HCT116 (cell line): ENCODE measurements around the gene FAM229B. TPM values are rescaled to one million over a fixed set of nuclear protein-coding genes. Genes with fewer than 3 reads are reported as not detected.
A peak's percentile ranks its signal among the peaks of the same experiment; 100 is the strongest.

Experiments used
- ATAC-seq: fragments of 200-7000 bp; cut with Tn5 transposase; 2 replicates; pipeline ENCODE4 v1.9.1; 2020; ENCODE audit warnings: mild to moderate bottlenecking, moderate library complexity
- BruUV-seq: library from RNA; stranded (reverse); fragments of 400-500 nt; replicated peaks from 2 replicates; lab custom pipeline; 2021; lab: Mats Ljungman, UMichigan
- CTCF ChIA-PET: fragments of 300-600 bp; sonication (Branson Sonifier 250); formaldehyde crosslinking; loops from one replicate; lab custom pipeline; 2021; ENCODE audit warnings: antibody characterized with exemption; lab: Charles Lee
- POLR2A ChIA-PET: fragments of 300-600, 350-600 bp; sonication (Branson Sonifier 250); formaldehyde crosslinking; loops from one replicate; lab custom pipeline; 2021; ENCODE audit warnings: antibody characterized with exemption; lab: Charles Lee
- RAD21 ChIA-PET, 2 experiments: fragments of 300-600 bp; sonication (Branson Sonifier 250); formaldehyde crosslinking; loops; one replicate each; lab custom pipeline; 2023; ENCODE audit warnings: low total read pairs in 2 of 2; ENCODE audit not compliant: uncharacterized antibody in 2 of 2, unreplicated experiment in 2 of 2, low non-redundant PET in 1 of 2; lab: Charles Lee
- DNase-seq: peaks from one replicate; pipeline ENCODE4 v3.0.0-alpha.2; 2010; ENCODE audit warnings: low read depth, low spot score
- H2AFZ ChIP-seq: fragments of 200-600 bp; shearing (Covaris generic), sonication (generic); 2 replicates; pipeline ENCODE4 v1.6.1; 2017; ENCODE audit warnings: low read depth, mixed run types, mixed read lengths, antibody characterized with exemption, low read length; ENCODE audit not compliant: poor library complexity, severe bottlenecking
- H3K27ac ChIP-seq: 2 replicates; pipeline ENCODE4 v1.5.1; 2012; ENCODE audit warnings: low read depth, low read length
- H3K27me3 ChIP-seq: fragments of 200-600 bp; sonication (generic); 2 replicates; pipeline ENCODE4 v1.6.1; 2016; ENCODE audit warnings: mixed run types, low read length, mixed read lengths; ENCODE audit not compliant: insufficient read depth
- H3K36me3 ChIP-seq, 2 experiments: fragments of 200-500 bp in 1 of 2; fragments of 200-600 bp in 1 of 2; sonication (Bioruptor generic) in 1 of 2; sonication (generic) in 1 of 2; 2 replicates each; pipeline versions ENCODE4 v1.5.1 to v1.6.1; 2014 to 2016; ENCODE audit warnings: low read length in 2 of 2, inconsistent platforms in 1 of 2, mixed read lengths in 1 of 2, mixed run types in 1 of 2; ENCODE audit not compliant: insufficient read depth in 2 of 2, control insufficient read depth in 1 of 2
- H3K4me1 ChIP-seq, 2 experiments: fragments of 200-600 bp in 1 of 2; sonication (generic) in 1 of 2; 2 replicates each; pipeline versions ENCODE4 v1.5.1 to v1.6.1; 2012 to 2017; ENCODE audit warnings: low read length in 2 of 2, inconsistent platforms in 1 of 2, mild to moderate bottlenecking in 1 of 2, mixed read lengths in 1 of 2, mixed run types in 1 of 2, moderate library complexity in 1 of 2; ENCODE audit not compliant: insufficient read depth in 2 of 2, control insufficient read depth in 1 of 2
- H3K4me2 ChIP-seq: fragments of 200-600 bp; sonication (generic); 2 replicates; pipeline ENCODE4 v1.6.1; 2017; ENCODE audit warnings: mixed run types, low read length, mixed read lengths
- H3K4me3 ChIP-seq, 2 experiments: fragments of 200-600 bp in 1 of 2; sonication (generic) in 1 of 2; replicated peaks in 1 of 2; 2 replicates each; pipeline ENCODE4 v1.5.1; 2011 to 2016; ENCODE audit warnings: low read length in 2 of 2, control low read depth in 1 of 2, low read depth in 1 of 2, mild to moderate bottlenecking in 1 of 2, mixed read lengths in 1 of 2, mixed run types in 1 of 2
- H3K79me2 ChIP-seq: fragments of 200-600 bp; sonication (generic); 2 replicates; pipeline ENCODE4 v1.6.1; 2017; ENCODE audit warnings: mild to moderate bottlenecking, mixed run types, low read length, moderate library complexity, mixed read lengths; ENCODE audit not compliant: insufficient read depth
- H3K9ac ChIP-seq: fragments of 200-600 bp; sonication (generic); 2 replicates; pipeline ENCODE4 v1.6.1; 2016; ENCODE audit warnings: low read length, mixed read lengths
- H3K9me2 ChIP-seq: fragments of 200-600 bp; sonication (generic), shearing (Covaris generic); 2 replicates; pipeline ENCODE4 v1.6.1; 2017; ENCODE audit warnings: mixed run types, mild to moderate bottlenecking, moderate library complexity; ENCODE audit not compliant: insufficient read depth
- H3K9me3 ChIP-seq, 2 experiments: fragments of 200-500 bp in 1 of 2; fragments of 200-600 bp in 1 of 2; sonication (Bioruptor generic) in 1 of 2; sonication (generic) in 1 of 2; 2 replicates each; pipeline ENCODE4 v1.6.1; 2014 to 2017; ENCODE audit warnings: low read length in 2 of 2, mixed read lengths in 2 of 2, inconsistent platforms in 1 of 2, low read depth in 1 of 2, mild to moderate bottlenecking in 1 of 2, mixed run types in 1 of 2, moderate library complexity in 1 of 2; ENCODE audit not compliant: control insufficient read depth in 1 of 2, insufficient read depth in 1 of 2
- H4K20me1 ChIP-seq: fragments of 200-600 bp; sonication (generic), shearing (Covaris generic); 2 replicates; pipeline ENCODE4 v1.6.1; 2017; ENCODE audit warnings: mixed run types, mild to moderate bottlenecking, moderate library complexity; ENCODE audit not compliant: insufficient read depth
- EZH2 ChIP-seq: fragments of 200-600 bp; sonication (generic); IDR thresholded peaks from 2 replicates; pipeline ENCODE4 v1.6.1; 2017; ENCODE audit warnings: antibody characterized with exemption, mixed run types
- JUND ChIP-seq: IDR thresholded peaks from 2 replicates; pipeline ENCODE4 v1.6.1; 2012
- SRF ChIP-seq: IDR thresholded peaks from 2 replicates; pipeline ENCODE4 v1.6.1; 2012; ENCODE audit warnings: low read depth
- ZFX ChIP-seq: fragments of 450-650 bp; IDR thresholded peaks from 2 replicates; pipeline ENCODE4 v1.6.1; 2017
- ZNF274 ChIP-seq: fragments of 200-500 bp; sonication (Bioruptor generic); IDR thresholded peaks from 2 replicates; pipeline ENCODE4 v1.6.1; 2014; ENCODE audit warnings: mild to moderate bottlenecking, low read depth, low read length, inconsistent platforms
- intact Hi-C: fragments of 100-400 bp; cut with micrococcal nuclease; formaldehyde crosslinking; loops from 2 replicates; pipeline ENCODE4 v1.10.0; 2022
- total RNA-seq: library from RNA; stranded (reverse); gene quantifications from one replicate; pipeline ENCODE4 v1.2.1, GENCODE V29; 2021; ENCODE audit not compliant: unreplicated experiment
- TF ChIP-seq, protein P1 (sequence below): IDR thresholded peaks from 2 replicates; pipeline ENCODE4 v1.6.1; 2012; ENCODE audit warnings: low read depth

The FAM229B gene
- total RNA-seq, 1 experiment from 2014 or later: 11.4 TPM

DNA sequence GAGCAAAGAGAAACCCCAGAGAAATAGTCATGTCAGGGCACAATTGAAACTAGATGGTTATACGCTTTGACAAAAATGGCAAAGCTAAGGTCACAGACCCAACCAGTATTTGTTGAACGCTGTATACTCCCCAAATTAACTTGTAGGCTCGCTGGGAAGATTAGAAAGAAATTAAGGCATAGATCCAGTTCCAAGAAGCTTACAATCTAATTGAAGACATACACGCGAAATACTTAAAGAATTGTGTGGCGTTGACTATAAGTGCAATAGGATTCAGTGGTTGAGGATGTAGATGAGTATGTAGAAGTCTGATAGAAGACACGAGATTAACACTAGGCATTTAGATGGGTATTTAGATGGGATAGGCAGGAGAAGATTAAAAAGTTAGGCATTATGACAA, 525 bp downstream of the FAM229B start:
- H3K9ac ChIP-seq: peak overlapping the region; percentile 70
- peak overlapping the region; percentile 79 for H3K4me2 ChIP-seq
- H3K9me3 ChIP-seq: no peaks in the 10 kb centered on the region
- no peaks in the 10 kb centered on the region for H4K20me1 ChIP-seq
- no peak for TF ChIP-seq SRF
- TF ChIP-seq ZNF274: no peak
- TF ChIP-seq, protein P1, sequence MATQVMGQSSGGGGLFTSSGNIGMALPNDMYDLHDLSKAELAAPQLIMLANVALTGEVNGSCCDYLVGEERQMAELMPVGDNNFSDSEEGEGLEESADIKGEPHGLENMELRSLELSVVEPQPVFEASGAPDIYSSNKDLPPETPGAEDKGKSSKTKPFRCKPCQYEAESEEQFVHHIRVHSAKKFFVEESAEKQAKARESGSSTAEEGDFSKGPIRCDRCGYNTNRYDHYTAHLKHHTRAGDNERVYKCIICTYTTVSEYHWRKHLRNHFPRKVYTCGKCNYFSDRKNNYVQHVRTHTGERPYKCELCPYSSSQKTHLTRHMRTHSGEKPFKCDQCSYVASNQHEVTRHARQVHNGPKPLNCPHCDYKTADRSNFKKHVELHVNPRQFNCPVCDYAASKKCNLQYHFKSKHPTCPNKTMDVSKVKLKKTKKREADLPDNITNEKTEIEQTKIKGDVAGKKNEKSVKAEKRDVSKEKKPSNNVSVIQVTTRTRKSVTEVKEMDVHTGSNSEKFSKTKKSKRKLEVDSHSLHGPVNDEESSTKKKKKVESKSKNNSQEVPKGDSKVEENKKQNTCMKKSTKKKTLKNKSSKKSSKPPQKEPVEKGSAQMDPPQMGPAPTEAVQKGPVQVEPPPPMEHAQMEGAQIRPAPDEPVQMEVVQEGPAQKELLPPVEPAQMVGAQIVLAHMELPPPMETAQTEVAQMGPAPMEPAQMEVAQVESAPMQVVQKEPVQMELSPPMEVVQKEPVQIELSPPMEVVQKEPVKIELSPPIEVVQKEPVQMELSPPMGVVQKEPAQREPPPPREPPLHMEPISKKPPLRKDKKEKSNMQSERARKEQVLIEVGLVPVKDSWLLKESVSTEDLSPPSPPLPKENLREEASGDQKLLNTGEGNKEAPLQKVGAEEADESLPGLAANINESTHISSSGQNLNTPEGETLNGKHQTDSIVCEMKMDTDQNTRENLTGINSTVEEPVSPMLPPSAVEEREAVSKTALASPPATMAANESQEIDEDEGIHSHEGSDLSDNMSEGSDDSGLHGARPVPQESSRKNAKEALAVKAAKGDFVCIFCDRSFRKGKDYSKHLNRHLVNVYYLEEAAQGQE: no peak
- no peak for TF ChIP-seq JUND
- TF ChIP-seq ZFX: no peak
- no peak for TF ChIP-seq EZH2
- intact Hi-C loops: no loop called here
- DNase-seq (no peak), ATAC-seq (no peak)
- peaks cover 3 to 6% of the 10 kb centered on the region in 2 experiments; a peak in 2 of 4 replicates for H3K36me3 ChIP-seq
- no peaks in the 10 kb centered on the region for H3K9me2 ChIP-seq
- H3K79me2 ChIP-seq: no peaks in the 10 kb centered on the region; the same call in none of the 2 replicates
- H2AFZ ChIP-seq: peak overlapping the region; percentile 94
- ChIA-PET CTCF (interaction anchor here (1.1 to 2.2 kb wide), 2 partner anchors 76 to 92 kb away, joined by 5 to 10 read pairs; no protein-coding TSS in a partner anchor), POLR2A (interaction anchor here (0.6 to 1.0 kb wide), 3 partner anchors 9 to 26 kb away, joined by 3 read pairs; no protein-coding TSS in a partner anchor), RAD21 (interaction anchor here in 1 of 2 experiments (0.6 kb wide), 1 partner anchor 252 kb away, joined by 4 read pairs; no protein-coding TSS in a partner anchor)
- BruUV-seq: TSS peak; percentile 72
- no peaks in the 10 kb centered on the region for H3K27me3 ChIP-seq
- H3K4me3 ChIP-seq: peak overlapping the region; percentile 78 to 95
- peaks cover 2 to 9% of the 10 kb centered on the region in 2 experiments; a peak in 3 of 4 replicates for H3K4me1 ChIP-seq
- no peak overlapping the region for H3K27ac ChIP-seq
